Ovary (tissue), 9 donors: ENCODE data around the gene TADA2A. TPM values are rescaled to one million over a fixed set of nuclear protein-coding genes. Genes with fewer than 3 reads are reported as not detected.

ENCODE experiments used
- DNase-seq, 5 donors: peaks; one replicate each; pipeline ENCODE4 v3.0.0-alpha.2; 2019 to 2020
- H3K27ac ChIP-seq, 2 donors: fragments of 200-600 bp; one replicate each; pipeline versions ENCODE4 v1.5.1 to v1.8.0; 2019 to 2022
- H3K27me3 ChIP-seq: fragments of 200-600 bp; one replicate; pipeline ENCODE4 v1.8.0; 2022
- H3K36me3 ChIP-seq: fragments of 200-600 bp; sonication (generic); one replicate; pipeline ENCODE4 v1.5.1; 2019
- H3K4me1 ChIP-seq: one replicate; pipeline ENCODE4 v1.8.1; 2013; ENCODE audit warnings: mild to moderate bottlenecking, moderate library complexity; ENCODE audit not compliant: insufficient read depth
- H3K4me3 ChIP-seq: fragments of 200-600 bp; sonication (generic); one replicate; pipeline ENCODE4 v1.5.1; 2017
- H3K9me3 ChIP-seq, 2 donors: fragments of 200-600 bp in 1 of 2; sonication (generic) in 1 of 2; one replicate each; pipeline versions ENCODE4 v1.5.1 to v1.8.1; 2013 to 2019; ENCODE audit warnings: mild to moderate bottlenecking in 1 of 2, moderate library complexity in 1 of 2
- EP300 ChIP-seq: sonication (generic); formaldehyde crosslinking; IDR thresholded peaks from one replicate; pipeline ENCODE4 v1.6.1; 2017; ENCODE audit warnings: antibody characterized with exemption
- POLR2A ChIP-seq: fragments of 450-650 bp; IDR thresholded peaks from one replicate; pipeline ENCODE4 v1.6.1; 2017; ENCODE audit warnings: antibody characterized with exemption, mild to moderate bottlenecking, moderate library complexity
- WGBS, 3 donors: extraction: QIAGEN DNeasy Blood & Tissue Kit in 1 of 3; methylation state at CpG; one replicate each; pipeline versions ENCODE4 v1.1.5 to v1.1.7; 2013 to 2017; 5-methylcytosine and 5-hydroxymethylcytosine counted together
- intact Hi-C, 4 donors: fragments of 100-400 bp; cut with DNase I; formaldehyde crosslinking; loops; one replicate each; pipeline versions ENCODE4 v1.11.0 to v1.15.1; 2022 to 2023
- polyA plus RNA-seq, 2 donors: library from polyadenylated mRNA; stranded (reverse); fragments of 200-250 nt in 1 of 2; fragments of 350-450 nt in 1 of 2; fragmentation: Illumina TruSeq in 1 of 2; extraction: RNeasy Lipid Tissue Mini Kit (QIAGEN cat#74804) in 1 of 2; gene quantifications; one replicate each; pipeline ENCODE4 v1.2.3, GENCODE V29; 2013 to 2014
- total RNA-seq, 7 donors: library from RNA; depleted of rRNA in 2 of 7; stranded (reverse); fragments of >200 nt in 2 of 7; fragmentation: NEBNext Ultra II Directional in 3 of 7; extraction: Animal tissue kit (Norgen Biotek cat#: 25700) in 3 of 7; gene quantifications; one replicate each; pipeline versions ENCODE4 v1.1.0 to v1.2.4, GENCODE V29; 2016 to 2023
- TF ChIP-seq, protein P1 (sequence below), 3 donors: fragments of 450-650 bp in 2 of 3; fragments of 200-600 bp in 1 of 3; IDR thresholded peaks; one replicate each; pipeline versions ENCODE4 v1.5.1 to v1.8.0; 2016 to 2022; ENCODE audit warnings: antibody characterized with exemption in 3 of 3, mild to moderate bottlenecking in 1 of 3
- donor health status: DM: no; HTN: no; CAD: no; lungs with moderate emphysema.
- donor health status: DM: no; HTN: no; CAD: no.
- donor health status: Bipolar disorder and iron deficiency.
- donor health status: DM: yes; HTN: yes; CAD: no.
- donor health status: DM: no; HTN: no; CAD: no.
- donor health status: DM: yes; HTN: yes; CAD: no.

Gene TADA2A
- total and polyA plus RNA-seq, 9 donors, result 9.2 to 33.2 (median 23.1) TPM

- Histone ChIP-seq H3K4me1 (no peaks in the 10 kb centered on the region), H3K9me3 (no peaks in the 10 kb centered on the region), H3K36me3 (no peaks in the 10 kb centered on the region), H3K4me3 (no peak overlapping the region), H3K27me3 (no peaks in the 10 kb centered on the region), H3K27ac (no peak overlapping the region)
- no peak for TF ChIP-seq POLR2A
- TF ChIP-seq, protein P1, sequence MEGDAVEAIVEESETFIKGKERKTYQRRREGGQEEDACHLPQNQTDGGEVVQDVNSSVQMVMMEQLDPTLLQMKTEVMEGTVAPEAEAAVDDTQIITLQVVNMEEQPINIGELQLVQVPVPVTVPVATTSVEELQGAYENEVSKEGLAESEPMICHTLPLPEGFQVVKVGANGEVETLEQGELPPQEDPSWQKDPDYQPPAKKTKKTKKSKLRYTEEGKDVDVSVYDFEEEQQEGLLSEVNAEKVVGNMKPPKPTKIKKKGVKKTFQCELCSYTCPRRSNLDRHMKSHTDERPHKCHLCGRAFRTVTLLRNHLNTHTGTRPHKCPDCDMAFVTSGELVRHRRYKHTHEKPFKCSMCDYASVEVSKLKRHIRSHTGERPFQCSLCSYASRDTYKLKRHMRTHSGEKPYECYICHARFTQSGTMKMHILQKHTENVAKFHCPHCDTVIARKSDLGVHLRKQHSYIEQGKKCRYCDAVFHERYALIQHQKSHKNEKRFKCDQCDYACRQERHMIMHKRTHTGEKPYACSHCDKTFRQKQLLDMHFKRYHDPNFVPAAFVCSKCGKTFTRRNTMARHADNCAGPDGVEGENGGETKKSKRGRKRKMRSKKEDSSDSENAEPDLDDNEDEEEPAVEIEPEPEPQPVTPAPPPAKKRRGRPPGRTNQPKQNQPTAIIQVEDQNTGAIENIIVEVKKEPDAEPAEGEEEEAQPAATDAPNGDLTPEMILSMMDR (IDR thresholded peaks at IDR 0.05), result no peak
- no peak for TF ChIP-seq EP300
- 69 to 81% (median 73%) methylated on average over 3 of the region's 3 CpGs for WGBS, 3 donors
- intact Hi-C loops, result no loop called here
- DNase-seq, result no peak
These were observed 52.1 kb downstream of the TADA2A start for GRCh38 chr17:37458805-37459204.

DNA sequence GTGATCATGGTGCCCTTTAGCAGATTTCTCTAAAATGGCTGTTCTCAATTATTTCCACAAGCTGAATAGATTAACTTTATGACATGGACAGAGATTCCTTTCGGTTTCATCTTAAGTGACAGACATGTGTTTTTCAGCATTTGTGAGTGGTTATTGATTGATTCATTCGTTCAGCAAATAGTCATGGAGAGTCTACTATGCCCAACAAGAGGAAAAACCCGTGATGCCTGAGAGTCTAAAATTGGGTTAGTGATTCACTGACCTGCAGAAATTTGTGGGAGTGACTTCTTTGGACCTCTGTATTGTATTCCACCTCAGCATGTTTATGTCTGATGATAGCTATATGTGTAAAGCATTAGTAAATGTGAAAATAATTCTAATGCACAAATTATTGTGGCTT lies 55.0 kb downstream of the TADA2A start:
- TF ChIP-seq EP300 (no peak), POLR2A (no peak)
- TF ChIP-seq, protein P1 (IDR thresholded peaks at IDR 0.05), result no peak
- Histone ChIP-seq H3K27ac (no peak overlapping the region), H3K4me1 (no peaks in the 10 kb centered on the region), H3K9me3 (no peaks in the 10 kb centered on the region), H3K4me3 (no peak overlapping the region), H3K36me3 (no peaks in the 10 kb centered on the region), H3K27me3 (no peaks in the 10 kb centered on the region)
- DNase-seq, result no peak
- intact Hi-C loops, result no loop called here
- 87 to 92% (median 91%) methylated on average over 3 of the region's 3 CpGs for WGBS, 3 donors

- TF ChIP-seq, protein P1 (IDR thresholded peaks at IDR 0.05), result no peak
- TF ChIP-seq EP300 (no peak), POLR2A (no peak)
- no peak overlapping the region for H3K4me3 ChIP-seq
- no peak overlapping the region for H3K27ac ChIP-seq
- H3K36me3 ChIP-seq, result no peaks in the 10 kb centered on the region
- intact Hi-C loops, result no loop called here
- no peaks in the 10 kb centered on the region for H3K4me1 ChIP-seq
- 93 to 97% (median 97%) methylated on average over 5 of the region's 5 CpGs for WGBS, 3 donors
- no peak for DNase-seq
- no peaks in the 10 kb centered on the region for H3K9me3 ChIP-seq
- no peaks in the 10 kb centered on the region for H3K27me3 ChIP-seq
These were observed 55.8 kb downstream of the TADA2A start for GRCh38 chr17:37462492-37462891.

DNA sequence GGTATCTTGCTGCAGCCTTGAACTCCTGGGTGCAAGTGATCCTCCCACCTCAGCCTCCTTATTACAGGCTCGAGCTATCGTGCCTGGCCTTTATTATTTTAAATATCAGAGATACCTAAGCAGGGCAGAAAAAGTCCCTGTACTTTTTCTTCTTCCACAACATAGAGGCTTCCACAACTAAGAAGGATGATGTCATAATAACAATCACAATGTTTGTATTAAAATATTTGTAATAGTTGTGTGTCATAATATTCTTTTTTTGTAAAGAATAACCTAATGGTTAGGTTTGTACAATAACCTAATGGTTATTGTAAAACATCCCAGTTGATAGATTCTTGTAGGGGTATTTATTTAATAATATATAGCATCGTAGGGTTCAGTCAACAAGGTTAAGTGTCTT lies 56.4 kb downstream of the TADA2A start:
- no peaks in the 10 kb centered on the region for H3K4me1 ChIP-seq
- intact Hi-C loops, result no loop called here
- H3K36me3 ChIP-seq, result no peaks in the 10 kb centered on the region
- H3K4me3 ChIP-seq, result no peak overlapping the region
- 34 to 59% (median 39%) methylated on average over 3 of the region's 3 CpGs for WGBS, 3 donors
- no peak overlapping the region for H3K27ac ChIP-seq
- no peak for DNase-seq
- no peaks in the 10 kb centered on the region for H3K27me3 ChIP-seq
- TF ChIP-seq EP300 (no peak), POLR2A (no peak)
- TF ChIP-seq, protein P1 (IDR thresholded peaks at IDR 0.05), result no peak
- no peaks in the 10 kb centered on the region for H3K9me3 ChIP-seq
